HCT116 (cell line): ENCODE results near the gene DHRS11. TPM values are rescaled to one million over a fixed set of nuclear protein-coding genes. Genes with fewer than 3 reads are reported as not detected.

Experiments used
- ATAC-seq: fragments of 200-7000 bp; cut with Tn5 transposase; 2 replicates; pipeline ENCODE4 v1.9.1; 2020; ENCODE audit warnings: mild to moderate bottlenecking, moderate library complexity
- BruUV-seq: library from RNA; stranded (reverse); fragments of 400-500 nt; replicated peaks from 2 replicates; lab custom pipeline; 2021; lab: Mats Ljungman, UMichigan
- CTCF ChIA-PET: fragments of 300-600 bp; sonication (Branson Sonifier 250); formaldehyde crosslinking; loops from one replicate; lab custom pipeline; 2021; ENCODE audit warnings: antibody characterized with exemption; lab: Charles Lee
- POLR2A ChIA-PET: fragments of 300-600, 350-600 bp; sonication (Branson Sonifier 250); formaldehyde crosslinking; loops from one replicate; lab custom pipeline; 2021; ENCODE audit warnings: antibody characterized with exemption; lab: Charles Lee
- RAD21 ChIA-PET, 2 experiments: fragments of 300-600 bp; sonication (Branson Sonifier 250); formaldehyde crosslinking; loops; one replicate each; lab custom pipeline; 2023; ENCODE audit warnings: low total read pairs in 2 of 2; ENCODE audit not compliant: uncharacterized antibody in 2 of 2, unreplicated experiment in 2 of 2, low non-redundant PET in 1 of 2; lab: Charles Lee
- DNase-seq: peaks from one replicate; pipeline ENCODE4 v3.0.0-alpha.2; 2010; ENCODE audit warnings: low read depth, low spot score
- H2AFZ ChIP-seq: fragments of 200-600 bp; shearing (Covaris generic), sonication (generic); 2 replicates; pipeline ENCODE4 v1.6.1; 2017; ENCODE audit warnings: low read depth, mixed run types, mixed read lengths, antibody characterized with exemption, low read length; ENCODE audit not compliant: poor library complexity, severe bottlenecking
- H3K27ac ChIP-seq: 2 replicates; pipeline ENCODE4 v1.5.1; 2012; ENCODE audit warnings: low read depth, low read length
- H3K27me3 ChIP-seq: fragments of 200-600 bp; sonication (generic); 2 replicates; pipeline ENCODE4 v1.6.1; 2016; ENCODE audit warnings: mixed run types, low read length, mixed read lengths; ENCODE audit not compliant: insufficient read depth
- H3K36me3 ChIP-seq, 2 experiments: fragments of 200-500 bp in 1 of 2; fragments of 200-600 bp in 1 of 2; sonication (Bioruptor generic) in 1 of 2; sonication (generic) in 1 of 2; 2 replicates each; pipeline versions ENCODE4 v1.5.1 to v1.6.1; 2014 to 2016; ENCODE audit warnings: low read length in 2 of 2, inconsistent platforms in 1 of 2, mixed read lengths in 1 of 2, mixed run types in 1 of 2; ENCODE audit not compliant: insufficient read depth in 2 of 2, control insufficient read depth in 1 of 2
- H3K4me1 ChIP-seq, 2 experiments: fragments of 200-600 bp in 1 of 2; sonication (generic) in 1 of 2; 2 replicates each; pipeline versions ENCODE4 v1.5.1 to v1.6.1; 2012 to 2017; ENCODE audit warnings: low read length in 2 of 2, inconsistent platforms in 1 of 2, mild to moderate bottlenecking in 1 of 2, mixed read lengths in 1 of 2, mixed run types in 1 of 2, moderate library complexity in 1 of 2; ENCODE audit not compliant: insufficient read depth in 2 of 2, control insufficient read depth in 1 of 2
- H3K4me2 ChIP-seq: fragments of 200-600 bp; sonication (generic); 2 replicates; pipeline ENCODE4 v1.6.1; 2017; ENCODE audit warnings: mixed run types, low read length, mixed read lengths
- H3K4me3 ChIP-seq, 2 experiments: fragments of 200-600 bp in 1 of 2; sonication (generic) in 1 of 2; replicated peaks in 1 of 2; 2 replicates each; pipeline ENCODE4 v1.5.1; 2011 to 2016; ENCODE audit warnings: low read length in 2 of 2, control low read depth in 1 of 2, low read depth in 1 of 2, mild to moderate bottlenecking in 1 of 2, mixed read lengths in 1 of 2, mixed run types in 1 of 2
- H3K79me2 ChIP-seq: fragments of 200-600 bp; sonication (generic); 2 replicates; pipeline ENCODE4 v1.6.1; 2017; ENCODE audit warnings: mild to moderate bottlenecking, mixed run types, low read length, moderate library complexity, mixed read lengths; ENCODE audit not compliant: insufficient read depth
- H3K9ac ChIP-seq: fragments of 200-600 bp; sonication (generic); 2 replicates; pipeline ENCODE4 v1.6.1; 2016; ENCODE audit warnings: low read length, mixed read lengths
- H3K9me2 ChIP-seq: fragments of 200-600 bp; sonication (generic), shearing (Covaris generic); 2 replicates; pipeline ENCODE4 v1.6.1; 2017; ENCODE audit warnings: mixed run types, mild to moderate bottlenecking, moderate library complexity; ENCODE audit not compliant: insufficient read depth
- H3K9me3 ChIP-seq, 2 experiments: fragments of 200-500 bp in 1 of 2; fragments of 200-600 bp in 1 of 2; sonication (Bioruptor generic) in 1 of 2; sonication (generic) in 1 of 2; 2 replicates each; pipeline ENCODE4 v1.6.1; 2014 to 2017; ENCODE audit warnings: low read length in 2 of 2, mixed read lengths in 2 of 2, inconsistent platforms in 1 of 2, low read depth in 1 of 2, mild to moderate bottlenecking in 1 of 2, mixed run types in 1 of 2, moderate library complexity in 1 of 2; ENCODE audit not compliant: control insufficient read depth in 1 of 2, insufficient read depth in 1 of 2
- H4K20me1 ChIP-seq: fragments of 200-600 bp; sonication (generic), shearing (Covaris generic); 2 replicates; pipeline ENCODE4 v1.6.1; 2017; ENCODE audit warnings: mixed run types, mild to moderate bottlenecking, moderate library complexity; ENCODE audit not compliant: insufficient read depth
- CEBPB ChIP-seq: IDR thresholded peaks from 2 replicates; pipeline ENCODE4 v1.6.1; 2012; ENCODE audit warnings: low read depth
- CTCF ChIP-seq, 3 experiments: fragments of 200-600 bp in 1 of 3; sonication (generic) in 1 of 3; IDR thresholded peaks in 2 of 3; conservative IDR thresholded peaks in 1 of 3; 2 replicates each; pipeline ENCODE4 v1.5.1; 2012 to 2017; ENCODE audit warnings: low read depth in 2 of 3, low read length in 2 of 3, antibody characterized with exemption in 1 of 3, borderline replicate concordance in 1 of 3, control low read depth in 1 of 3, mild to moderate bottlenecking in 1 of 3, mixed read lengths in 1 of 3, mixed run types in 1 of 3, moderate library complexity in 1 of 3; ENCODE audit not compliant: insufficient read depth in 1 of 3
- EGR1 ChIP-seq: IDR thresholded peaks from 2 replicates; pipeline ENCODE4 v1.6.1; 2012; ENCODE audit warnings: low read depth
- EZH2phosphoT487 ChIP-seq: fragments of 200-600 bp; IDR thresholded peaks from 2 replicates; pipeline ENCODE4 v1.6.1; 2018; ENCODE audit warnings: antibody characterized with exemption, borderline replicate concordance
- RAD21 ChIP-seq: IDR thresholded peaks from 2 replicates; pipeline ENCODE4 v1.6.1; 2012; ENCODE audit warnings: low read depth, mild to moderate bottlenecking
- REST ChIP-seq: IDR thresholded peaks from 2 replicates; pipeline ENCODE4 v1.6.1; 2012; ENCODE audit warnings: low read depth
- SP1 ChIP-seq: IDR thresholded peaks from 2 replicates; pipeline ENCODE4 v1.6.1; 2012; ENCODE audit warnings: low read depth
- ZBTB33 ChIP-seq: IDR thresholded peaks from 2 replicates; pipeline ENCODE4 v1.6.1; 2011; ENCODE audit warnings: mild to moderate bottlenecking, low read length, moderate library complexity; ENCODE audit not compliant: insufficient replicate concordance; ENCODE audit errors: extremely low read depth
- intact Hi-C: fragments of 100-400 bp; cut with micrococcal nuclease; formaldehyde crosslinking; loops from 2 replicates; pipeline ENCODE4 v1.10.0; 2022
- total RNA-seq: library from RNA; stranded (reverse); gene quantifications from one replicate; pipeline ENCODE4 v1.2.1, GENCODE V29; 2021; ENCODE audit not compliant: unreplicated experiment

DHRS11 gene
- total RNA-seq, 1 experiment from 2014 or later, result 21.5 TPM

- Histone ChIP-seq H3K4me1 (peaks cover 0 to 4% of the 10 kb centered on the region in 2 experiments; a peak in 2 of 4 replicates), H3K79me2 (no peaks in the 10 kb centered on the region), H4K20me1 (no peaks in the 10 kb centered on the region), H3K4me3 (no peak overlapping the region), H3K27me3 (no peaks in the 10 kb centered on the region), H3K9ac (no peak overlapping the region), H3K9me2 (no peaks in the 10 kb centered on the region), H3K36me3 (no peaks in the 10 kb centered on the region), H3K27ac (no peak overlapping the region), H3K4me2 (no peak overlapping the region), H3K9me3 (no peaks in the 10 kb centered on the region), H2AFZ (no peak overlapping the region)
- RAD21 ChIA-PET, result no interaction called here
- CTCF ChIA-PET, result interaction anchor here (0.8 to 1.6 kb wide), 10 partner anchors 11 to 749 kb away, joined by 3 to 10 read pairs (median 4); no protein-coding TSS in a partner anchor
- no peak for TF ChIP-seq CTCF (IDR thresholded peaks at IDR 0.05 in 2 of 3, conservative IDR thresholded peaks at IDR 0.05 in 1 of 3; ENCODE audit: borderline replicate concordance in 1 of 3, insufficient read depth in 1 of 3, low read depth in 2 of 3, low read length in 2 of 3)
- no peak for TF ChIP-seq EGR1
- TF ChIP-seq CEBPB, result no peak
- no peak for TF ChIP-seq SP1
- no peak for TF ChIP-seq EZH2phosphoT487
- TF ChIP-seq RAD21, result no peak
- no peak for TF ChIP-seq REST
- TF ChIP-seq ZBTB33, result no peak
- DNase-seq, result no peak
- intact Hi-C loops, result loop anchor here (5.0 kb wide), 2 partner anchors 597 to 772 kb away; no protein-coding TSS in a partner anchor
- POLR2A ChIA-PET, result no interaction called here
- BruUV-seq, result no TSS peak
- ATAC-seq, result no peak
These were observed 33.5 kb downstream of the DHRS11 start for GRCh38 chr17:36625188-36625587.
